ENCODE results near the gene STAT5A. TPM values are rescaled to one million over a fixed set of nuclear protein-coding genes. Genes with fewer than 3 reads are reported as not detected.

Gene STAT5A
- total RNA-seq, 3 donors from 2014 or later, result 72.8 to 363 (median 78.9) TPM

GRCh38 chr17:42275527-42276358, 12.6 kb upstream of the STAT5A start:
- Histone ChIP-seq H3K27me3 (no peaks in the 10 kb centered on the region), H3K36me3 (no peaks in the 10 kb centered on the region), H3K4me1 (peaks cover 5 to 8% of the 10 kb centered on the region in 2 donors), H3K27ac (peak overlapping the region; percentile 91 to 96), H3K4me3 (peak overlapping the region; percentile 84 to 88 (median 88)), H3K9me3 (no peaks in the 10 kb centered on the region)
- no peak for TF ChIP-seq CTCF (IDR thresholded peaks at IDR 0.05)
- TF ChIP-seq POLR2A (IDR thresholded peaks at IDR 0.05), result no peak
- peak in 1 of 3 donors; percentile 9 for TF ChIP-seq POLR2AphosphoS5 (IDR thresholded peaks at IDR 0.05)
- intact Hi-C loops (cut with DNase I; ENCODE audit: low total_unique reads), result no loop called here
- DNase-seq (ENCODE audit: low spot score in 2 of 2), result peak in 1 of 2 donors; percentile 19

GRCh38 chr17:42276359-42276608, 12.0 kb upstream of the STAT5A start, which contains the start of gene STAT5B:
TSS of gene STAT5B (minus strand) at chr17:42276391. CDS start at chr17:42232127, 44,264 bp downstream.
- Histone ChIP-seq H3K4me3 (peak within 1 kb of the TSS; percentile 84 to 88 (median 88)), H3K9me3 (no peaks in the 10 kb centered on the region), H3K36me3 (no peaks in the 10 kb centered on the region), H3K27me3 (no peaks in the 10 kb centered on the region), H3K4me1 (peaks cover 5 to 8% of the 10 kb centered on the region in 2 donors), H3K27ac (peak within 1 kb of the TSS; percentile 91 to 96)
- peak; percentile 46 to 67 for DNase-seq (ENCODE audit: low spot score in 2 of 2)
- intact Hi-C loops (cut with DNase I; ENCODE audit: low total_unique reads), result no loop called here
- TF ChIP-seq POLR2A (IDR thresholded peaks at IDR 0.05) (no peak), CTCF (IDR thresholded peaks at IDR 0.05) (no peak), POLR2AphosphoS5 (IDR thresholded peaks at IDR 0.05) (peak in 2 of 3 donors; percentile 9 to 23)

- peak in 2 of 3 donors; percentile 0 to 10 for TF ChIP-seq POLR2AphosphoS5 (IDR thresholded peaks at IDR 0.05)
- TF ChIP-seq CTCF (IDR thresholded peaks at IDR 0.05), result no peak
- no peaks in the 10 kb centered on the region for H3K9me3 ChIP-seq
- H3K36me3 ChIP-seq, result no peaks in the 10 kb centered on the region
- DNase-seq (ENCODE audit: low spot score in 2 of 2), result peak in 1 of 2 donors; percentile 49
- intact Hi-C loops (cut with DNase I; ENCODE audit: low total_unique reads), result no loop called here
- peaks cover 5 to 8% of the 10 kb centered on the region in 2 donors for H3K4me1 ChIP-seq
- H3K4me3 ChIP-seq, result peak overlapping the region; percentile 84 to 88 (median 88)
- H3K27ac ChIP-seq, result peak overlapping the region; percentile 91 to 96
- H3K27me3 ChIP-seq, result no peaks in the 10 kb centered on the region
Observed at GRCh38 chr17:42276609-42277341, 11.5 kb upstream of the STAT5A start.

- H3K4me1 ChIP-seq, result peaks cover 5 to 8% of the 10 kb centered on the region in 2 donors
- H3K36me3 ChIP-seq, result no peaks in the 10 kb centered on the region
- intact Hi-C loops (cut with DNase I; ENCODE audit: low total_unique reads), result no loop called here
- peak overlapping the region in 2 of 3 donors; percentile 88 for H3K4me3 ChIP-seq
- H3K27me3 ChIP-seq, result no peaks in the 10 kb centered on the region
- peak overlapping the region; percentile 91 to 96 for H3K27ac ChIP-seq
- TF ChIP-seq POLR2AphosphoS5 (IDR thresholded peaks at IDR 0.05) (no peak), CTCF (IDR thresholded peaks at IDR 0.05) (no peak)
- DNase-seq (ENCODE audit: low spot score in 2 of 2), result peak in 1 of 2 donors; percentile 23
- no peaks in the 10 kb centered on the region for H3K9me3 ChIP-seq
Observed at GRCh38 chr17:42277342-42277712, 11.0 kb upstream of the STAT5A start.

All from breast epithelium (tissue), 4 donors.